HT1080 (cell line): Measurements from ENCODE around the gene OBP2A. TPM values are rescaled to one million over a fixed set of nuclear protein-coding genes. Genes with fewer than 3 reads are reported as not detected.
"Not testable (repeated sequence)": the region's sequence is repeated elsewhere in the genome, so short reads cannot be mapped to it uniquely, and the experiment has no call there.

ENCODE experiments used
- DNase-seq: peaks from one replicate; pipeline ENCODE4 v3.0.0-alpha.2; 2015; ENCODE audit warnings: low read depth
- total RNA-seq: library from RNA; depleted of rRNA; stranded (reverse); fragments of >200 nt; shearing (Covaris generic); gene quantifications from 2 replicates; pipeline ENCODE4 v1.2.3, GENCODE V29; 2014

Gene OBP2A
- total RNA-seq, 1 experiment from 2014 or later, result 0.24 TPM

DNA sequence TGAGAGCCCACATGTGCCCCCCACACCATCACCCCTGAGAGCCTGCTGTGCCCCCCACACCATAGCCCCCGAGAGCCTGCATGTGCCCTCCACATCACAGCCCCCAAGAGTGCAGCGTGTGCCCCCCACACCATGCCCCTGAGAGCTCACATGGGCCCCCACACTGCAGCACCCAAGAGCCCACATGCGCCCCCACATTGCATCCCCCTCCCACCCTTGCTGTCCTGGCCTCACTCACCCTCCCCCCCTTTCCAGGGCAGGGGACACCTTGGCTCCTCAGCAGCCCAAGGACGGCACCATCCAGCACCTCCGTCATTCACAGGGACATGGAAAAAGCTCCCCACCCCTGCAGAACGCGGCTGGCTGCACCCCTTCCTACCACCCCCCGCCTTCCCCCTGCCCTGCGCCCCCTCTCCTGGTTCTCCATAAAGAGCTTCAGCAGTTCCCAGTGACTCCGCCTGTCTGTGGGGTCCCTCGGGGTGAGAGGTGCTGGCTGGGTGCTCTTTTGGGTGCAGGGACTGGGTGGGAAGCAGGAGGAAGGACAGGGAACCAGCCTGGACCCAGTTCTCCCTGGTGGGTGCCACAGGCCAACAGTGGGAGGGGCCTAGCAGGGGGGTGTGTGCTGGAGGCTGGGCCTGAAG, 19.7 kb upstream of the OBP2A start:
- DNase-seq, result no peak

DNA sequence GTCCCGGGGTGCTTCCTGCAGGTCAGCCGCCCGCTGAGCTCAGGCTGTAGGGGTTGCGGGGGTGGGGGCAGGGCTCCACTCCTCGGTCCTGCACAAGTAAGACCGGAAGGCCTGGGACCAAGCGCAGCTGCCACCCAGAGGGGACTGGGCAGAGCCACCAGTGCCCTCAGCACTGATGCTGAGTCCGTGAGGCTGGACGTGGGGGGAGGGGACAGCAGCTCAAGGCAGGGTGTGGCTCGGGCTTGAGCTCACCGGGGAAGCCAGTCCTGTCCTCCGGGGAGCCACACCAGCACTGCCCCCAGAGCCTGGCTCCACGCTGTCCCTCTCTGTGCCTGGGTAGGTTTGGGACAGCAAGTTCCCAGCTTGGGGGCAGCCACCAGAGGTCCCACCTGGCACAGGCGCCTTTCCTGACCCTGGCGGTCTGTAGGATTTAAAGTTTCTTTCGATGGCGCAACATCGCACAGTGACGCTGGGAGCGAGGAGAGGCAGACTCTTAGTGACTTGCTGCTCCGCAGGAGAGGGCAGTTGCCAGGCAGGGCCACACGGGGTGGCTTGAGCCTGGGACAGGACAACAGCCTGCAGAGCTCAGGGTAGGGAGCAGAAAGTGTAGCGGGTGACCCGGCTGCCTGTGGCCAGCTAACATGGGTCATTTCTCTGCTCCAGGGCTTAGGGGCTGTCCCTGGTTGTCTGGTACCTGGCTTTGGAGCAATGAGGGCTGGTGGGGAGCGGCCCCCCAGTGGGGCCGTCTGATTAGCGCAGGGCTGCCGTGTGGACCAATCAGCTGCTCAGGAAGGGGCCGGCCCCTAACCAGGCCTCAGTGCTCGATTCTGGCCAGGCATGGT, 19.0 kb upstream of the OBP2A start:
- no peak for DNase-seq

DNA sequence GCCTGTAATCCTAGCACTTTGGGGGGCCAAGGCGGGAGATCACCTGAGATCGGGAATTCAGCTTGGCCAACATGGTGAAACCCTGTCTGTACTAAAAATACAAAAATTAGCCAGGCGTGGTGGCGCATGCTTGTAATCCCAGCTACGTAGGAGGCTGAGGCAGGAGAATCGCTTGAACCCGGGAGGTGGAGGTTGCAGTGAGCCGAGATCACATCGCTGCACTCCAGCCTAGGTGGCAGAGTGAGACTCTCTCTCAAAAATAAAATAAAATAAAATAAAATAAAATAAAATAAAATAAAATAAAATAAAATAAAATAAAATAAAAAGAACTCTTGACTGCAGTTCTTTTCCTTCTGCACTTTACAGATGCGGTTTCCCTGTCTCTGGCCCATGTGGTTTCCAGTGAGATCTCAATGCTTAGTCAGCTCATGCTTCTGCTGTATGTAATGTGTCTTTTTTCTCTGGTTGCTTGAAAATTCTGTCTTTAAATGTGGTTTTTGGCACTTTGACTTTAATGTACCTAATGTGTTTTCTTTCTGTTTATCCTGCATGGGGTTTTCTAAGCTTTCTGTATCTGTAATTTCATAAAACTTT, 17.0 kb upstream of the OBP2A start:
- DNase-seq, result not testable (repeated sequence)

DNA sequence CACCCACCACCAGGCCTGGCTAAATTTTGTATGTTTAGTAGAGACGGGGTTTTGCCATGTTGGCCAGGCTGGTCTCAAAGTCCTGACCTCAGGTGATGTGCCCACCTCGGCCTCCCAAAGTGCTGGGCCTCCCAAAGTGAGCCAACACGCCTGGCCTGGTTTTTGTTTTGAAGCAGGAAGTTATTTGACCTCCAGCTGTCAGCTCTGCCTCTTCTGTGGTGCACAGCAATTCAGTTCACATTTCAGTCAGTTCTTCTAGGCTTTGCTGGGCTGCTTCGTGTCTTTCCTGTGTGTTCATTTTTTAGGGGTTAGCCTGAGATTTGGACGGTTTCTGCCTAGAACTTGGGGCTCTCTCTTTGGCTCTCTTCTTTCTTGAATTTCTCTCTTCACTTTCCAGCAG, 15.8 kb upstream of the OBP2A start:
- DNase-seq, result no peak

DNA sequence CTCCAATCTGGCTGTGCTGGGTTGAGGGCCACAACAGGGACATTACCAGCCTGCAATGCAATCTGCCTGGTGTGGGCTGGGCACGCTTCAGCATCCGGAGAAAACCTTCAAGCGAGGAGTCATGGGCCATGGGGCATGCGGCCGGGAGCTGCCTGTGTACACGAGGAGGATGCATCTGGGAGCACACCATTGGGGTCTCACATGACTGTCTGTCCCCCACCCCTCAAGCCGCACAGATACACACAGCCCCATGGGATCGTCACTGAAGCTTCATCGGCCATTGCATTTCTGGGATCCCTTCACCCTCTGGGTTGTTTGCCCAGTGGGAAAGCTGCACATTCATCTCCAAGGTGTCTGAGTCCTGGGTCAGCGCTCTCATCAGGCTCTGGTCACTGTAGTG, 14.8 kb upstream of the OBP2A start:
- no peak for DNase-seq

DNA sequence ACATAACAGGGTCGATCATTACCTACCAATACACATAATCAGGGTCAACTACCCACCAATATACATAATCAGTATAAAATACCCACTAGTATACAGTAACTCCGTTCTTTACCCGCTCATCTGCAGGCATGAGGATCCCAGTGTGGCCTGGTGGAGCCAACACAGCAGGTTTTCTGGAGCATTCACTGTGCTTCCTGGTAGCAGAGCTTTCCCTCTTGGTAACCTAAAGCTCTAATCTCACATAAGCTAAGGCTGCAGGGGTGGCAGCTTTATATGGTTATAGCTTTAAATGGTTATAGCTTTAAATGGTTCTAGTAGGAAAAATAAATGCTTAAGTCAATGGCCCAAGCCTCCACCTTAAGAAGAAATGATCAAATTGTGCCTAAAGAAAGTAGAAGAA, 12.8 kb upstream of the OBP2A start:
- DNase-seq, result no peak

DNA sequence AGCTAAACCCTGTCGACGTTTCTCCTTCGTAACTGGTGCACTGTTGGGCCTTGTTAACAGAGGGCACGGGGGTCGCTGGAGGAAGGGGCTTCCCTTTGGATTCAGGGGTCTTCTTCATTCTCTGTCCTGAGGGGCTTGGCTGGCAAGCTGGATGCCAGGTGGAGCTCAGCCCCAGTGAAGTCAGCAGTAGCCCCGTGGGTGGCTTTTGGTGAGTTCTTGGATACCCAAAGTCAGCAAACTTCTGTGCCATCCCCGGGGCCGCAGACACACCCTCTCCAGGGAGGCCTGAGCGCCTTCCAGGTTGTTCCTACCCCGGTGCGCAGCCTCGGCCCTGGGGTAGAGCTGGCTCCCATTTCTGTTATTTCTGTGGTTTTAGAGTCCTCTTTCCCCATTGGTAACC, 12.3 kb upstream of the OBP2A start:
- DNase-seq, result no peak

DNA sequence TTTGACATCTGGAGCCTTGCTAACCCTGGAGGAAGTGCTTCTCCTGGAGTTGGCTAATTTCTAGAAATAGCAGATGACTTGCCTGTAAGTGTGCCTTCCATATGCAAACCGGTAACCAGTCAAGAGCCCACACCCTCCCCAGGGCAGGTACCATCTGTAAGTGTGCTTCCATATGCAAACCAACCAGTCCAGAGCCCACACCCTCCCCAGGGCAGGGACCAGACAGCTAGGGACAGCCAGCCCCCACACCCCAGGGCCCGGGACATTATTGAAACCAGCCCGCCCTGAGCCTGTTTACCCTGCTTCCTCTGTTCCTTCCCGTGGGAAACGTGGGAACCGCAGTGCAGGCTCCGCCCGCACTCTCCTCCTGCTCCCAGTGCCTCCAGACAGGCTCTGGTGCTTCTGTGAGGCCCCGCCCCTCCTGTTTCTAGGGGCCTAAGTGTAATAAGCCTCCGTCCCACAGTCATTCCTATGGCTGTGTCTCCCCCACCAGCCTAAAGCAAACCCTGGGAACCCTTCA, 11.7 kb upstream of the OBP2A start:
- not testable (repeated sequence) for DNase-seq

DNA sequence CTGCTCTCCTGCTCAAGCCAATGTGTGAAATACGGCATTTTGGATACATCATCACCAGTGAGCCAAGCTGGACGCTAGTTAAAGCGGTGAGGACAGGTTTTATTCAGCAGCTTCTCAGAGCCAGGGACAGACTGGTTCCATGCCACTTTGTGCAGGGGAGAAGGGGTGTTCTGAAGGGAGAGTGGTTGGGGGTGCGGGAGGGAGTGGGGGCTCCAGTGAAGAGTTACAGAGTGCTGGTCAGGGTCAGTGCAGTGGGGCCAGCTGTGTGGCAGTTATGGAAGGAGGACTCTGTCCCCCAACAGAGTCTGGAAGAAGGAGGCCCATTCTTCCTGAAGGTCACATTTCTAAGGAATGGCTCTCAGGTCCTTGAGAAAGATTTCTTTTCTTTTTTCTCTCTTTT, 11.1 kb upstream of the OBP2A start:
- DNase-seq, result not testable (repeated sequence)

DNA sequence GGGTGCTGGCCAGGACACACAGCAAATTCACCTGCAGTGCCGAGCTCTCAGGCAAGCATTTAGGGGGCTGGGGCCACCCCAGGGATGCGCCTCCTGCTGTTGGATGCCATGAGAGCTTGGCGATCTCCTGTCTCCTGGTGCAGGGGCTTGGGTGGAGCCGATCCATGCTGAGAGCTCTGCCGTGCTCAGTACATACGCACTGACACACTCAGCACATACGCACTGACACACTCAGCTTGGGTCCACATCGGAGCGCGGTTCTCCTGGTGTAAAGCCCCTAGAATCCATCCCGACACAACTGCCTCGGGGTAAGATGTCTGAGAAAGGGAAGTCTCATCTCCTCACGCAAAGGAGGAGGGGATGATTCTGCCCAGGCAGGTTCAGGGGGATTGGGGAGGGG, 10.3 kb upstream of the OBP2A start:
- DNase-seq, result not testable (repeated sequence)

DNA sequence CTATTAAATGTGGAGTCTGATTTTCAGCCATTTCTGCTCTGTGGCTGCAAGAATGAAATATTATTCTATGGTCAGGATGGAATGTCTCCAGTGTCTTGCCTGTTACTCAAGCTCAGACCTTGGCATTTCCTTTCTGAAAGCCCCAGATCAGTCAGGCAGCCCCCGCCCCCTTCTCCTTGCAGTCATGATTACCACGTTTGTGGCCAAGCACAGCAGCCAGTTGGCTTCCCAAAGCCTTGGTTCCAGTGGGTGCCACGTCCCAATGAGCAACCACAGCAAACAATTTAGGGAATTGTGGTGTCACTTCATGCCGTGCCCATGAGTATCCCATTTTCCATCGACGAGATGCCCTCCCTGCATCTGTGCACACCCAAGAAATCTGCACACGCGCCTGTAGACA, 9.7 kb upstream of the OBP2A start:
- peak; percentile 74 for DNase-seq

DNA sequence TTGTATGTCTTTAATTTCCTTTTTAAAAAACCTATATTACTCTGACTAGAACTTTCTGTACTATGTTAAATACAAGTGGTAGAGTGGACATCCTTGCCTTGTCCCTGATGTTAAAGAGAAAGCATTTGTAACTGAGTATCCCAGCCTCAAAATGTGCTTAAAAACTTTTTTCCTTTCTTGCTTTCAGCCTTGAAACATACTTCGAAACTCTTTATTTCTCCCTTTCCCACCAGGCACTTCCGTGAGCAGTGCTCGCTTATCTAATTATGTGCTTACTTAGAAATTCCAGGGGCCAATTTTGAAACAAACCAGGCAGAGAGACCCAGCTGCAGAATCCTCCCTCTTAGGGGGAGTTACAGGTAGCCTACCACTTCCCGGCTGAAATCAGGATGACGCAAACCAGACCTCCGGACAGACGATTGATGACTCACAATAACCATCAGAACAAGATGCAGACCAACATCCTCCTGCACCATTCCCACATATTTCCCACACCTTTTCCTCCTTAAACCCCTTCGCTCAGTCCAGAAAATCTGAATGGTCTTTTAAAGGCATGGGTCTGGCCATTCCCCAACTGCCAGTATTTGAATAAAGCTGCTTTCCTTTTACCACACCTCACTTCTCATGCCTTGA, 2.5 kb upstream of the OBP2A start:
- DNase-seq, result peak; percentile 92

DNA sequence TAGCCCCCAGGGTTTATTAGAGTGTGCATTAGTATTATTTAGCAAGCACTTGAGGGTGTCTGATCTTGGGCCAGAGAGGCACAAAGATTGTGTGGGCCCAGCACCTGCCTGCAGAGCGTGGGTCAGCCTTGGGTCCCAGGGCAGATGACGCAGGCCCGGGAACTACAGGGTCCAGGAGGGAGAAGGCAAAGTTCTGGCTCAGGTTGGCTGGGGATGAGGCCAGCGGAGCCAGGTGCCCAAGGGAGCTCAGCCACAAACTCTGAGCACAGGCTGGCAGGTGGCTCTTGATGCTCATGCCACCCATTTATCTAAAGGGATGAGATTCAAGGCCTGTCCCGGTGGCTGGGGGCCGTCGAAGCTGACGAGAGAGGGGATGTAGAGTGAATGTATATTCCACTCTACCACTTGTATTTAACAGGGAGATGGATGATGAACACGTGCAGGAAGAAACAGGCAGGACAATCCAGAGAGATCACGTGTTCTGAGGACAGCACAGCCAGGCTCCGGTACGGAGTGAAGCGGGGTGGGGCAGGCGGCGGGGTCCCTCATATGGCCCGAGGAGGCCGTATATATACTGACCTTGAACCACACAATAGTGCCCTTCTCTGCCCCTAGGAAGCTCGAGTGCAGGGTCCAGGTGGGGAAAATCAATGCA, 818 bp upstream of the OBP2A start:
- DNase-seq, result no peak

DNA sequence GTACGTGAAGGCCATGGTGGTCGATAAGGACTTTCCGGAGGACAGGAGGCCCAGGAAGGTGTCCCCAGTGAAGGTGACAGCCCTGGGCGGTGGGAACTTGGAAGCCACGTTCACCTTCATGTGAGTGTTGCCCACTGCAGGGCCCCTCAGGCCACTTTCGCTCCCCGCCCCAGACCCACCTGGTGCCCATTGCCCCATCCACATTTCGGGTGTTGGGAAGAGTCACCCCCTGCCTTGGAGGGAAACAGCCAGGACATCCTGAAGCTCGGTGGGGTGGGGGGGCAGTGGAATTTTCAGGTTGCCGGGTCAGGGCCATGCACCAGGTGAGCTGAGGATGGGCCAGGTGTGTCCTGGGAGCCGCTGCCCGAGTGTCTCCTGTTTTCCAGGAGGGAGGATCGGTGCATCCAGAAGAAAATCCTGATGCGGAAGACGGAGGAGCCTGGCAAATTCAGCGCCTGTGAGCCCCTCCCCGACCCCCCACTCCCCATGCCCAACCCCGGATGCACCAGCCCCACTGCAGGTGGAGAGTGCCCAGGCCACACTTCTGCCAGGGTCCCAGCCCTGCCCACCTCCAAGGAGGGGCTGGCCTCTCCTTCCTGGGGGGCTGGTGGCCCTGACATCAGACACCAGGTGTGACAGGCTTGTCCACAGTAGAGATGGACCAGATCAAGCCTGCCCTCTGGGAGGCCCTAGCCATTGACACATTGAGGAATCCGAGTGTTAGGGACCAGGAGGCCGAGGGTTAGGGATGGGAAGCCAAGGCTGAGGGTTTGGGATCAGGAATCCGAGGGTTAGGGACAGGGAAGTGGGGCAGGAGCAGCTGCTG, 1.1 kb downstream of the OBP2A start:
- not testable (repeated sequence) for DNase-seq

DNA sequence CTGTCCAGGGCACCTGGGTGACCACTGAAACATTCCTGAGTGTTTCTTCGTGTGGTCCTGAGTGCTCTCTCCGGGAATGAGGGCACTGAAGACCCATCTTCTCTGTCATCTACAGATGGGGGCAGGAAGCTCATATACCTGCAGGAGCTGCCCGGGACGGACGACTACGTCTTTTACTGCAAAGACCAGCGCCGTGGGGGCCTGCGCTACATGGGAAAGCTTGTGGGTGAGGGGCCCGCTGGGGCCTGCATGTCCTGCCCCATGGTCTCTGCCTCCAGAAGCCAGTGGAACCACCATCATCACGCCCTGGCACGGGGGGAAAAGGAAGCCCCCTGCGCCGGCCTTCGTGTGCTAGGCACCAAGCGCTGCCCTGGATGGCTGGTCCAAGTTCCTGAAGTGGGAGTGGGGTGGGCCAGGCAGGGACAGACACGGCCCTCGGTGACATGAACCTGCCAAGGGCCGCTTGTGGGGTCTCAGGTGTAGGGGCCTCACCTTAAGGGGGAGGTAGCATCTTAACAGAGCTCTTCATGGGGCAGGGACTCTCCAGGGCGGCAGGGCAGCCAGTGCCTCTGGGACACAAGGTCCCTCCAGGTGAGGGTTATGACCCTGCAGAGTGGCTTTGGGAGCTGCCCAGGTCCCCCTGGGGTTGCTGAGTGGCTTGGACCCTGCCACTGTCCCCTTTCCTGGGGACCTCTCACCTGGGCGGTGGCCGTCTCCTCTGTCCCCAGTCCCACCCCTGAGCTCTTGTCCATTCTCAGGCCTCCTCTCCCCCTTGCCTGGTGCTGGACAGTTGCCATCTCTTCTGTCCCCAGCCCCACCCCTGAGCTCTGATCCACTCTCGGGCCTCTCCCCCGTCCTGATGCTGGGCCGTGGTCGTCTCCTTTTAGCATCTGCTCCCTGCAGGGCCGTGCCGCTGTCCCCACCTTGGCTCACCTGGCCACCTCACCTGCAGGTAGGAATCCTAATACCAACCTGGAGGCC, 2.1 kb downstream of the OBP2A start:
- no peak for DNase-seq

DNA sequence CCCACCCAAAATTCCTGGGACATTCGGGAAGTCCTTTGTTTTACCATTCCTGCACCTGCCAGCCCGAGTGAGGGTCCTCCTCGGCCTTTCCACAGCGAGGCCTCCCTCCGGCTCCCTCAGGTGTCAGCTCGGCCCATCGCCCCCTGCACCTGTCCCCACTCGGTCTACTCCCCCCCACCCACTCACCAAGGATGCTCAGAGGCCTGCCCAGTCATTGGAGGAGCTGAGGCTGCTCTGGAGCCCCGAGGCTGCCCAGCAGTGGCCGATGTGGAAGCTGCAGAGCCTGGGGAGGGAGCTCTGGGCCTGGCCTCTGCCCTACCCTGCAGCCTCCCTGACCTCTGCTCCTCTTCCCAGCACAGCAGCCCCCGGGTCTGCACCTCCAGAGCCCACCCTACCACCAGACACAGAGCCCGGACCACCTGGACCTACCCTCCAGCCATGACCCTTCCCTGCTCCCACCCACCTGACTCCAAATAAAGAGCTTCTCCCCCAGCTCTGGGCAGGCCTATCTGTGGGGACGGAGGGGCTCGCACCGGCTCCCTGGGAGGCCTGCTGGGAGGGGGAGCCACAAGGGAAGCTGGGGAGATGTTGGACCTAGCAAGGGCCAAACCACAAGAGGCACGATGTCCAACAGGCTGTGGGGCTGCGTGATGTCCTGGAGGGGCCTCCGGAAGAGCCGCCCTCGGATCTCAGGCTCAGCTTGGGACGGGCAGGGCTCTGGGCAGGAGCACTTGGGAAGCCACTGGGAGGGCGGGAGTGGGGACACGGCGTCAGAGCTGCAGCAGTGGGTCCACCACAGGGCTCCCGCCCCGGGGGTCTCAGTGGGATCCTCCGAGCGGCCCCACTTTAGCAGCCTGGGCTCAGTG, 3.8 kb downstream of the OBP2A start:
- DNase-seq, result not testable (repeated sequence)

DNA sequence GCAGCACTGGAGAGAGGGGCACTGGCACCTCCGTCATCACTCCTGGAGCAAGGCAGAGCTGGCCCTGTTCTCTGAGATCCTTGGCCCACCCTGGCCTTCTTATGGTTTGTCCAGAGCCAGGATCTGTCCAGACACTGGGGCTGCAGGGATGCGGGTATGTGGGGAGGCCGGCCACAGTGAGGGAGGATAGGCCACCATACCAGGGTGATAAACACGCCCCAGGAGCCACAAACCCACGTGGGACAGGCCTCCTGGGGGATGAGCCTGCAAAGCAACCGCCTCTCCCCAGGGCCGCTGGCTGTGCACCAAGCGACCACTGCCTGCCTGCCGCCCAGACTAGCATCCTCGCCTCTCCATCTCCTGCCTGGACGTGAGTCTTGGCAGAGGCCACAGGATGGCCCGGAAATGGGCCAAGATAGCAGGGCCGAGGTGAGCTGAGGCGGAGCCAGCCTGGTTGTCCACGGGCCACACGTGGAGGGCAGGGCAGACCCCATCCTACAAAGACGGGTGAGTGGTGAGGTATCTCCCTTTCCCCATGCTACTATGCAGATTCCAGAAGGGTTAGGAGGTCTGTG, 4.5 kb downstream of the OBP2A start:
- no peak for DNase-seq

DNA sequence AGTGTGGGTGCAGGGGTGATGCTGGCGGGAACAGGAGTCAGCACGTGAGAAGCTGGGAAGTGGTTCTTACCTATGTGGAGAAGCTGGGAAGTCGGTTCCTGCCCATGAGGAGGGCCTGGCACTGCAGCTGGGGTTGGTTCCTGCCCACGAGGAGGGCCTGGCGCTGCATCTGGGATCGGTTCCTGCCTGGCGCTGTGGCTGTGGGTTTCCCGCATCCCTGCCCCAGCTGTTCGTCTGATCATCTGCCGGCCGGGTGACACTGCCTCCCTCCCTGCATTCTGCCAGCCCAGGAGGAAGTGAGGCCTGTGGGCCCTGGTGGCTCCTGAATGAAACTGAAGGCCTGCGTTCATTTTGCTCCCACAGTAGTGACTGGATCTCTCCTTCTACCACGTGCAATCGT, 5.1 kb downstream of the OBP2A start:
- no peak for DNase-seq
